Measurements from ENCODE around the gene PRDM16. TPM values are rescaled to one million over a fixed set of nuclear protein-coding genes. Genes with fewer than 3 reads are reported as not detected.

Gene PRDM16
- polyA plus RNA-seq, 1 donor (not counting 4 experiments of a cell fraction or from before 2014, with no cell fraction given) = 0.05 TPM

DNA sequence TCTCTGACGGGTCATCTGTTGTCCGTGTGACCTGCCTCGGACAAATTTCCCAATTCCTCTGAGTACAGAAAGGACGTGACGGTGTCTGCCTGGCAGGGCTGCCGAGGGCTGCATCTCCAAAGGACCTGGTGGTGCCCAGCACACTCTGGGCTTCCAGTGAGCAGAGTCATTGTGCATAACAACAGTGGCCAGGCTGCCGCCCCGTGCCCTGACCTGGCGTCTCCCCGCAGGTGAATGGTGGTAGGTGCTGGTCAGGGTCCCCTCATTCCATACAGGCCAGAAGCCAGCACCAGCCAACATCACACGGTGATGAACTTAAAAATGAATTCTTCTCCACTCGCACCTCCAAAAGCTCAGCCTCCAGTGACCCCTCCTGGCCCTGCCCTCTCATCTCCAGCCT, 28.2 kb downstream of the PRDM16 start:
- no peaks in the 10 kb centered on the region for H3K9me1 ChIP-seq (ENCODE audit: control insufficient read depth, extremely low read depth, insufficient read depth, low read length)
- H3K4me1 ChIP-seq (ENCODE audit: control insufficient read depth, extremely low read depth, insufficient read depth, low read length) = no peaks in the 10 kb centered on the region
- H3K4me3 ChIP-seq (ENCODE audit: control insufficient read depth in 2 of 3, extremely low read depth in 1 of 3, insufficient read depth in 2 of 3, low read depth in 1 of 3, low read length in 3 of 3) = no peak overlapping the region
- no peak overlapping the region for H3K27ac ChIP-seq (ENCODE audit: control insufficient read depth, insufficient read depth, low read length)
- no peak overlapping the region for H3K9ac ChIP-seq (ENCODE audit: control insufficient read depth, extremely low read depth, insufficient read depth, low read length)
- H3K4me2 ChIP-seq (ENCODE audit: control insufficient read depth, extremely low read depth, insufficient read depth, low read depth, low read length) = no peak overlapping the region
- TF ChIP-seq, protein P1, sequence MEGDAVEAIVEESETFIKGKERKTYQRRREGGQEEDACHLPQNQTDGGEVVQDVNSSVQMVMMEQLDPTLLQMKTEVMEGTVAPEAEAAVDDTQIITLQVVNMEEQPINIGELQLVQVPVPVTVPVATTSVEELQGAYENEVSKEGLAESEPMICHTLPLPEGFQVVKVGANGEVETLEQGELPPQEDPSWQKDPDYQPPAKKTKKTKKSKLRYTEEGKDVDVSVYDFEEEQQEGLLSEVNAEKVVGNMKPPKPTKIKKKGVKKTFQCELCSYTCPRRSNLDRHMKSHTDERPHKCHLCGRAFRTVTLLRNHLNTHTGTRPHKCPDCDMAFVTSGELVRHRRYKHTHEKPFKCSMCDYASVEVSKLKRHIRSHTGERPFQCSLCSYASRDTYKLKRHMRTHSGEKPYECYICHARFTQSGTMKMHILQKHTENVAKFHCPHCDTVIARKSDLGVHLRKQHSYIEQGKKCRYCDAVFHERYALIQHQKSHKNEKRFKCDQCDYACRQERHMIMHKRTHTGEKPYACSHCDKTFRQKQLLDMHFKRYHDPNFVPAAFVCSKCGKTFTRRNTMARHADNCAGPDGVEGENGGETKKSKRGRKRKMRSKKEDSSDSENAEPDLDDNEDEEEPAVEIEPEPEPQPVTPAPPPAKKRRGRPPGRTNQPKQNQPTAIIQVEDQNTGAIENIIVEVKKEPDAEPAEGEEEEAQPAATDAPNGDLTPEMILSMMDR (optimal IDR thresholded peaks at IDR 0.05 in 1 of 3, IDR thresholded peaks at IDR 0.05 in 1 of 3, conservative IDR thresholded peaks at IDR 0.05 in 1 of 3; ENCODE audit: extremely low read depth in 1 of 3, insufficient read depth in 2 of 3, low read length in 3 of 3) = no peak
- TF ChIP-seq EZH2 (IDR thresholded peaks at IDR 0.05; ENCODE audit: low read length) = no peak
- H4K20me1 ChIP-seq (ENCODE audit: control insufficient read depth, extremely low read depth, insufficient read depth, low read length) = no peaks in the 10 kb centered on the region
- no peaks in the 10 kb centered on the region for H3K9me3 ChIP-seq (ENCODE audit: control insufficient read depth, low read depth, low read length)
- dilution Hi-C loops (cut with MboI; ENCODE audit: extremely low pct_ligation_motif_present, low sequenced_read_pairs) = no loop called here
- H3K79me2 ChIP-seq (ENCODE audit: control insufficient read depth, insufficient read depth, low read length) = no peaks in the 10 kb centered on the region
- no peaks in the 10 kb centered on the region for H3K27me3 ChIP-seq (ENCODE audit: control insufficient read depth, extremely low read depth, insufficient read depth, low read length)
- FAIRE-seq (no peak), DNase-seq (ENCODE audit: low read depth, low spot score) (no peak)
- H3K36me3 ChIP-seq (ENCODE audit: control insufficient read depth in 2 of 2, extremely low read depth in 1 of 2, insufficient read depth in 2 of 2, low read length in 2 of 2) = no peaks in the 10 kb centered on the region
- no peak overlapping the region for H2AFZ ChIP-seq (ENCODE audit: control insufficient read depth, low read length)

DNA sequence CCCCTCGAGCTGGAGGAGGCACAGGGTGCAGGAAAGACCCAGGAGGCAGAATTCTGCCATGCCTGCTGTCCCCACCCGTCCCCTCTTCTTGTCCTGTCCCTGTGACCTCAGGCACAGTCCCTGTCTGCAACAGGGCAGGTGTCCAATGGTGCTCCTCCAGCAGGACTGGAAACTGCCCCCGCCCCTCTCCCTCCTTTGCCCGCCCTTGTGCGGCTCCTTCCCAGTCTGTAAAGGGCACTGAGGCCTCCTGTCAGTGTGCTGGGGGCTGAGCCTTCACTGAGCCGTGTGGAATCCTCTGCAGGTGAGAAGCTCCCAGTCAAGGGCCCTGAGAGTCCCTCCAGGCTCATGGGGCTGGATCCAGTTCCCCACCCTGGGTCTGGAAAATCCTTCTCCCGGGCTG, 28.9 kb downstream of the PRDM16 start:
- TF ChIP-seq, protein P1 (optimal IDR thresholded peaks at IDR 0.05 in 1 of 3, IDR thresholded peaks at IDR 0.05 in 1 of 3, conservative IDR thresholded peaks at IDR 0.05 in 1 of 3; ENCODE audit: extremely low read depth in 1 of 3, insufficient read depth in 2 of 3, low read length in 3 of 3) = no peak
- no peak for TF ChIP-seq EZH2 (IDR thresholded peaks at IDR 0.05; ENCODE audit: low read length)
- Histone ChIP-seq H3K27me3 (ENCODE audit: control insufficient read depth, extremely low read depth, insufficient read depth, low read length) (no peaks in the 10 kb centered on the region), H2AFZ (ENCODE audit: control insufficient read depth, low read length) (no peak overlapping the region), H3K9me3 (ENCODE audit: control insufficient read depth, low read depth, low read length) (no peaks in the 10 kb centered on the region), H3K4me3 (ENCODE audit: control insufficient read depth in 2 of 3, extremely low read depth in 1 of 3, insufficient read depth in 2 of 3, low read depth in 1 of 3, low read length in 3 of 3) (no peak overlapping the region), H3K9ac (ENCODE audit: control insufficient read depth, extremely low read depth, insufficient read depth, low read length) (no peak overlapping the region), H4K20me1 (ENCODE audit: control insufficient read depth, extremely low read depth, insufficient read depth, low read length) (no peaks in the 10 kb centered on the region), H3K4me1 (ENCODE audit: control insufficient read depth, extremely low read depth, insufficient read depth, low read length) (no peaks in the 10 kb centered on the region), H3K4me2 (ENCODE audit: control insufficient read depth, extremely low read depth, insufficient read depth, low read depth, low read length) (no peak overlapping the region), H3K27ac (ENCODE audit: control insufficient read depth, insufficient read depth, low read length) (no peak overlapping the region), H3K9me1 (ENCODE audit: control insufficient read depth, extremely low read depth, insufficient read depth, low read length) (no peaks in the 10 kb centered on the region), H3K36me3 (ENCODE audit: control insufficient read depth in 2 of 2, extremely low read depth in 1 of 2, insufficient read depth in 2 of 2, low read length in 2 of 2) (no peaks in the 10 kb centered on the region), H3K79me2 (ENCODE audit: control insufficient read depth, insufficient read depth, low read length) (no peaks in the 10 kb centered on the region)
- DNase-seq (ENCODE audit: low read depth, low spot score) (no peak), FAIRE-seq (no peak)
- dilution Hi-C loops (cut with MboI; ENCODE audit: extremely low pct_ligation_motif_present, low sequenced_read_pairs) = no loop called here
